HepG2 (cell line): Measurements from ENCODE around the gene RGS6. TPM values are rescaled to one million over a fixed set of nuclear protein-coding genes. Genes with fewer than 3 reads are reported as not detected.

Experiments
- ATAC-seq: fragments of 200-7000 bp; cut with Tn5 transposase; 3 replicates; pipeline ENCODE4 v1.9.1; 2020; ENCODE audit warnings: mild to moderate bottlenecking, moderate library complexity
- BruUV-seq: library from RNA; stranded (reverse); fragments of 400-500 nt; replicated peaks from 2 replicates; lab custom pipeline; 2021; lab: Mats Ljungman, UMichigan
- CTCF ChIA-PET: fragments of 300-600 bp; formaldehyde crosslinking; extraction: SDS; loops from one replicate; lab custom pipeline; 2021; ENCODE audit warnings: low total read pairs, inconsistent platforms, low intra/inter-chr PET ratio; lab: Yijun Ruan, JAX
- POLR2A ChIA-PET: fragments of 350-600 bp; sonication (Branson Sonifier 250); formaldehyde crosslinking; loops from one replicate; lab custom pipeline; 2020; ENCODE audit warnings: antibody characterized with exemption, inconsistent platforms; lab: Yijun Ruan, JAX
- DNase-seq: peaks from one replicate; pipeline ENCODE4 v3.0.0-alpha.2; 2015; ENCODE audit warnings: low spot score
- FAIRE-seq: peaks from 3 replicates; lab custom pipeline; 2011; peaks lifted over from hg19 to GRCh38; lab: Jason Lieb, UNC
- H2AFZ ChIP-seq: one replicate; pipeline ENCODE4 v1.6.1; 2011; ENCODE audit warnings: low read length, inconsistent platforms
- H3K27ac ChIP-seq: fragments of 300-600 bp; 3 replicates; pipeline ENCODE4 v1.8.0; 2011; ENCODE audit warnings: mixed run types, mild to moderate bottlenecking, mixed read lengths, low read length, inconsistent platforms; ENCODE audit not compliant: insufficient read depth; ENCODE audit errors: extremely low read length
- H3K27me3 ChIP-seq, 2 experiments: fragments of 200-600 bp in 1 of 2; 2 replicates in 1 of 2; 3 replicates in 1 of 2; pipeline versions ENCODE4 v1.6.0 to v1.8.0; 2011; ENCODE audit warnings: low read length in 2 of 2, mild to moderate bottlenecking in 2 of 2, moderate library complexity in 2 of 2, inconsistent platforms in 1 of 2; ENCODE audit not compliant: insufficient read depth in 2 of 2, control insufficient read depth in 1 of 2
- H3K36me3 ChIP-seq, 2 experiments: fragments of 200-600 bp in 1 of 2; replicated peaks in 1 of 2; 2 replicates in 1 of 2; 3 replicates in 1 of 2; pipeline versions ENCODE4 v1.5.1 to v1.8.0; 2011; ENCODE audit warnings: low read length in 2 of 2, inconsistent platforms in 1 of 2; ENCODE audit not compliant: insufficient read depth in 2 of 2, control insufficient read depth in 1 of 2
- H3K4me1 ChIP-seq: 2 replicates; pipeline ENCODE4 v1.5.1; 2012; ENCODE audit warnings: low read length, inconsistent platforms; ENCODE audit not compliant: insufficient read depth
- H3K4me2 ChIP-seq: 2 replicates; pipeline ENCODE4 v1.6.0; 2011; ENCODE audit warnings: low read depth, low read length, inconsistent platforms
- H3K4me3 ChIP-seq, 3 experiments: fragments of 200-600 bp in 1 of 3; sonication (generic), shearing (Covaris generic) in 1 of 3; replicated peaks in 1 of 3; 2 replicates each; pipeline ENCODE4 v1.5.1; 2011 to 2016; ENCODE audit warnings: low read length in 3 of 3, inconsistent platforms in 2 of 3, low read depth in 2 of 3, mild to moderate bottlenecking in 2 of 3, control low read depth in 1 of 3, mixed read lengths in 1 of 3; ENCODE audit not compliant: insufficient read depth in 1 of 3
- H3K79me2 ChIP-seq: one replicate; pipeline ENCODE4 v1.6.1; 2011; ENCODE audit warnings: low read length, inconsistent platforms; ENCODE audit not compliant: insufficient read depth
- H3K9ac ChIP-seq: 2 replicates; pipeline ENCODE4 v1.6.0; 2011; ENCODE audit warnings: mild to moderate bottlenecking, low read depth, low read length, inconsistent platforms; ENCODE audit not compliant: insufficient read depth
- H3K9me3 ChIP-seq: 2 replicates; pipeline ENCODE4 v1.5.1; 2012; ENCODE audit warnings: mild to moderate bottlenecking, low read length
- H4K20me1 ChIP-seq: 2 replicates; pipeline ENCODE4 v1.6.0; 2011; ENCODE audit warnings: inconsistent platforms, mild to moderate bottlenecking, low read length, moderate library complexity; ENCODE audit not compliant: insufficient read depth
- ARNTL ChIP-seq: sonication (generic); formaldehyde crosslinking; IDR thresholded peaks from 2 replicates; pipeline ENCODE4 v1.4.0; 2020; ENCODE audit warnings: mild to moderate bottlenecking, missing genetic modification reagents
- FLYWCH1 ChIP-seq: sonication (generic); formaldehyde crosslinking; IDR thresholded peaks from 2 replicates; pipeline ENCODE4 v1.8.1; 2023; ENCODE audit warnings: mild to moderate bottlenecking, missing genetic modification reagents
- HCFC1 ChIP-seq: fragments of 150-350 bp; IDR thresholded peaks from 2 replicates; pipeline ENCODE4 v1.6.1; 2014; ENCODE audit warnings: low read depth, low read length
- HNF4G ChIP-seq, 2 experiments: sonication (generic) in 1 of 2; formaldehyde crosslinking in 1 of 2; IDR thresholded peaks; 2 replicates each; pipeline versions ENCODE4 v1.4.0 to v1.6.1; 2011 to 2020; ENCODE audit warnings: borderline replicate concordance in 2 of 2, low read depth in 2 of 2, mild to moderate bottlenecking in 2 of 2, low read length in 1 of 2, missing genetic modification reagents in 1 of 2, moderate library complexity in 1 of 2
- JARID2 ChIP-seq: sonication (generic); formaldehyde crosslinking; IDR thresholded peaks from 2 replicates; pipeline ENCODE4 v1.8.1; 2023; ENCODE audit warnings: missing genetic modification reagents, inconsistent platforms; ENCODE audit not compliant: insufficient replicate concordance
- SPEN ChIP-seq: sonication (generic); formaldehyde crosslinking; IDR thresholded peaks from 2 replicates; pipeline ENCODE4 v1.5.1; 2020; ENCODE audit warnings: low read depth, mild to moderate bottlenecking, missing genetic modification reagents
- TBX3 ChIP-seq: fragments of 450-650 bp; IDR thresholded peaks from 2 replicates; pipeline ENCODE4 v1.6.1; 2017; ENCODE audit warnings: antibody characterized with exemption, mild to moderate bottlenecking, inconsistent platforms, borderline replicate concordance
- ZFP36 ChIP-seq: fragments of 150-350 bp; IDR thresholded peaks from 2 replicates; pipeline ENCODE4 v1.6.1; 2018; ENCODE audit warnings: borderline replicate concordance, low read length, low read depth; ENCODE audit not compliant: partially characterized antibody
- ZNF256 ChIP-seq: sonication (generic); formaldehyde crosslinking; conservative IDR thresholded peaks from 2 replicates; pipeline ENCODE4 v1.4.0; 2020; ENCODE audit warnings: missing genetic modification reagents
- ZNF260 ChIP-seq: sonication (generic); formaldehyde crosslinking; IDR thresholded peaks from 2 replicates; pipeline ENCODE4 v1.4.0; 2020; ENCODE audit warnings: missing genetic modification reagents, low read depth, mild to moderate bottlenecking, borderline replicate concordance
- ZNF383 ChIP-seq: sonication (generic); formaldehyde crosslinking; IDR thresholded peaks from 2 replicates; pipeline ENCODE4 v1.4.0; 2020; ENCODE audit warnings: missing genetic modification reagents, mild to moderate bottlenecking, borderline replicate concordance
- ZNF446 ChIP-seq: sonication (generic); formaldehyde crosslinking; IDR thresholded peaks from 2 replicates; pipeline ENCODE4 v1.5.0; 2020; ENCODE audit warnings: mild to moderate bottlenecking, missing genetic modification reagents
- ZNF558 ChIP-seq: sonication (generic); formaldehyde crosslinking; IDR thresholded peaks from 2 replicates; pipeline ENCODE4 v1.9.0; 2022; ENCODE audit warnings: mild to moderate bottlenecking, missing genetic modification reagents, borderline replicate concordance
- ZNF564 ChIP-seq: sonication (generic); formaldehyde crosslinking; IDR thresholded peaks from 2 replicates; pipeline ENCODE4 v1.8.1; 2023; ENCODE audit warnings: mild to moderate bottlenecking, missing genetic modification reagents
- ZNF720 ChIP-seq: sonication (generic); formaldehyde crosslinking; IDR thresholded peaks from 2 replicates; pipeline ENCODE4 v1.4.0; 2020; ENCODE audit warnings: missing genetic modification reagents
- WGBS: methylation state at CpG from one replicate; pipeline ENCODE4 v1.1.6; 2017; ENCODE audit warnings: low lambda C conversion rate; 5-methylcytosine and 5-hydroxymethylcytosine counted together
- in situ Hi-C: cut with HindIII; loops from 2 replicates; pipeline ENCODE4 v1.10.0; 2017; ENCODE audit warnings: low pct_unique_long_range_greater_than_20kb; ENCODE audit not compliant: extremely low pct_ligation_motif_present
- intact Hi-C: fragments of 100-400 bp; cut with micrococcal nuclease; formaldehyde crosslinking; loops from one replicate; pipeline ENCODE4 v1.10.0; 2022; ENCODE audit not compliant: unreplicated experiment
- polyA plus RNA-seq, 8 experiments: library from polyadenylated mRNA; depleted of rRNA in 3 of 8; stranded (reverse) in 7 of 8; unstranded in 1 of 8; fragments of >200 nt; fragmentation: Illumina TruSeq in 4 of 8; extraction: Trizol in 4 of 8; gene quantifications; 2 replicates each; pipeline versions ENCODE4 v1.2.1 to v1.2.3, GENCODE V29; 2011 to 2016; ENCODE audit warnings: low read depth in 4 of 8, missing spikeins in 1 of 8, mixed read lengths in 1 of 8; ENCODE audit not compliant: insufficient read depth in 1 of 8
- total RNA-seq, 5 experiments: library from RNA; depleted of rRNA; stranded (reverse); fragments of >200 nt; fragmentation: Illumina TruSeq; extraction: Trizol; gene quantifications; 2 replicates each; pipeline ENCODE4 v1.2.3, GENCODE V29; 2016; ENCODE audit warnings: low read depth in 1 of 5
- TF ChIP-seq, protein P1 (sequence below): sonication (generic); formaldehyde crosslinking; IDR thresholded peaks from 2 replicates; pipeline ENCODE4 v1.5.0; 2020; ENCODE audit warnings: mild to moderate bottlenecking, missing genetic modification reagents, borderline replicate concordance
- TF ChIP-seq, protein P2 (sequence below): sonication (generic); formaldehyde crosslinking; IDR thresholded peaks from 2 replicates; pipeline ENCODE4 v1.8.0; 2023; ENCODE audit warnings: mild to moderate bottlenecking, missing genetic modification reagents
- TF ChIP-seq, protein P3 (sequence below): sonication (generic); formaldehyde crosslinking; conservative IDR thresholded peaks from 2 replicates; pipeline ENCODE4 v1.8.0; 2022; ENCODE audit warnings: mild to moderate bottlenecking, moderate library complexity, missing genetic modification reagents

RGS6 gene
- total and polyA plus RNA-seq, 2 of the 13 experiments (the other 11 are each of a cell fraction or from before 2014, with no cell fraction given): not detected

DNA sequence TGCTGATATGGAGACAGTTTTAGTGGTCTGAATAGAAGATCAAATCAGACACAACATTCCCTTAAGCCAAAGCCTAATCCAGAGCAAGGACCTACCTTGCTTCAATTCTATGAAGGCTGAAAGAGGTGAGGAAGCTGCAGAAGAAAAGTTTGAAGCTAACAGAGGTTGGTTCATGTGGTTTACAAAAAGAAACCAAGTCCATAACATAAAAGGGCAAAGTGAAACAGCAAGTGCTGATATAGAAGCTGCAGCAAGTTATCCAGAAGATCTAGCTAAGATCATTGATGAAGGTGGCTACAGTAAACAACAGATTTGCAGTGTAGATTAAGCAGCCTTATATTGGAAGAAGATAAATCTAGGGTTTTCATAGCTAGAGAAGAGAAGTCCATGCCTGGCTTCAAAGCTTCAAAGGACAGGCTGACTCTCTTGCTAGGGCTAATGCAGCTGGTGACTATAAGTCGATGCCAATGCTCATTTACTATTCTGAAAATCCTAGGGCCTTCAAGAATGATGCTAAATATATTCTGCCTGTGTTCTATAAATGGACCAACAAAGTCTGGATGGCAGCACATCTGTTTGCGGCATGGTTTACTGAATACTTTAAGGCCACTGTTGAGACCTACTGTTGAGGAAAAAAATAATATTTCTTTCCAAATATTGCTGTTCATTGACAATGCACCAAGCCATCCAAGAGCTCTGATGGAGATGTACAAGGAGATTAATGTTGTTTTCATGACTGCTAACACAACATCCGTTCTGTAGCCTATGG, 600.6 kb downstream of the RGS6 start (continued):
- TF ChIP-seq, protein P1, sequence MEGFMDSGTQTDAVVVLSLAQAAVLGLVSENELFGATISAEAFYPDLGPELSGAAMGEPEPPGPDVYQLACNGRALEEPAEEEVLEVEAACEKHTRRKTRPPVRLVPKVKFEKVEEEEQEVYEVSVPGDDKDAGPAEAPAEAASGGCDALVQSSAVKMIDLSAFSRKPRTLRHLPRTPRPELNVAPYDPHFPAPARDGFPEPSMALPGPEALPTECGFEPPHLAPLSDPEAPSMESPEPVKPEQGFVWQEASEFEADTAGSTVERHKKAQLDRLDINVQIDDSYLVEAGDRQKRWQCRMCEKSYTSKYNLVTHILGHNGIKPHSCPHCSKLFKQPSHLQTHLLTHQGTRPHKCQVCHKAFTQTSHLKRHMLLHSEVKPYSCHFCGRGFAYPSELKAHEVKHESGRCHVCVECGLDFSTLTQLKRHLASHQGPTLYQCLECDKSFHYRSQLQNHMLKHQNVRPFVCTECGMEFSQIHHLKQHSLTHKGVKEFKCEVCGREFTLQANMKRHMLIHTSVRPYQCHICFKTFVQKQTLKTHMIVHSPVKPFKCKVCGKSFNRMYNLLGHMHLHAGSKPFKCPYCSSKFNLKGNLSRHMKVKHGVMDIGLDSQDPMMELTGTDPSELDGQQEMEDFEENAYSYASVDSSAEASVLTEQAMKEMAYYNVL (CRISPR knock-in tag): no peak
- TF ChIP-seq ZNF558 (CRISPR knock-in tag): no peak
- no peak for TF ChIP-seq ZNF256 (CRISPR knock-in tag)
- TF ChIP-seq, all 625 proteins: peak for 0

DNA sequence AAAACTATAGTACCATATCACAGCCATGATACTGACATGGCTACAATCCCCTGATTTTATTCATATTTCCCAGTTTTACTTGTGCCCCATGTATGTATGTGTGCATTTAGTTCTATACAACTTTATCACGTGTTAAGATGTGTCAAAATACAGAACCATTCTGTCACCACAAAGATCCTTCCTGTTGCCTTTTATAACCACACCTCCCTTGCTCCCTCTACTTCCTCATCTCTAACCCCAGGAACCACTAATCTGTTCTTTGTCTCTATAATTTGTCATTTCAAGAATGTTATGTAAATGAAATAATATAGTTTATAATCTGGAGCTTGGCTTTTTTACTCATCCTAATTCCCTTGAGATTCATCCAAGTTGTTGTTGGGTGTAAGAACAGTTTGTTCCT, 603.3 kb downstream of the RGS6 start:
- H3K27ac ChIP-seq: no peak overlapping the region
- H3K9ac ChIP-seq: no peak overlapping the region
- H4K20me1 ChIP-seq: no peaks in the 10 kb centered on the region
- intact Hi-C loops (no loop called here), in situ Hi-C loops (no loop called here)
- CTCF ChIA-PET: no interaction called here
- FAIRE-seq: no peak
- no peak overlapping the region for H3K4me3 ChIP-seq
- no TSS peak for BruUV-seq
- no peaks in the 10 kb centered on the region for H3K4me1 ChIP-seq
- peaks cover 6 to 20% of the 10 kb centered on the region in 2 experiments; a peak in 3 of 5 replicates for H3K27me3 ChIP-seq
- no peak overlapping the region for H3K4me2 ChIP-seq
- DNase-seq: no peak
- POLR2A ChIA-PET: no interaction called here
- H3K79me2 ChIP-seq: no peaks in the 10 kb centered on the region
- no peak overlapping the region for H2AFZ ChIP-seq
- no peaks in the 10 kb centered on the region for H3K36me3 ChIP-seq
- 4% methylated on average over 1 of the region's 1 CpG for WGBS
- no peak for ATAC-seq
- no peaks in the 10 kb centered on the region for H3K9me3 ChIP-seq
- TF ChIP-seq HNF4G (IDR thresholded peaks at IDR 0.05; ENCODE audit: borderline replicate concordance, low read depth, low read length) (no peak), HNF4G (CRISPR knock-in tag; IDR thresholded peaks at IDR 0.05; ENCODE audit: borderline replicate concordance, low read depth) (no peak), ZNF720 (CRISPR knock-in tag) (no peak), TBX3 (no peak), ZFP36 (no peak), ZNF260 (CRISPR knock-in tag) (no peak), ARNTL (no peak), HCFC1 (no peak), SPEN (CRISPR knock-in tag) (no peak), JARID2 (CRISPR knock-in tag) (no peak), ZNF564 (CRISPR knock-in tag) (no peak), ZNF446 (CRISPR knock-in tag) (no peak), ZNF383 (no peak), FLYWCH1 (CRISPR knock-in tag) (no peak)
- TF ChIP-seq, protein P2, sequence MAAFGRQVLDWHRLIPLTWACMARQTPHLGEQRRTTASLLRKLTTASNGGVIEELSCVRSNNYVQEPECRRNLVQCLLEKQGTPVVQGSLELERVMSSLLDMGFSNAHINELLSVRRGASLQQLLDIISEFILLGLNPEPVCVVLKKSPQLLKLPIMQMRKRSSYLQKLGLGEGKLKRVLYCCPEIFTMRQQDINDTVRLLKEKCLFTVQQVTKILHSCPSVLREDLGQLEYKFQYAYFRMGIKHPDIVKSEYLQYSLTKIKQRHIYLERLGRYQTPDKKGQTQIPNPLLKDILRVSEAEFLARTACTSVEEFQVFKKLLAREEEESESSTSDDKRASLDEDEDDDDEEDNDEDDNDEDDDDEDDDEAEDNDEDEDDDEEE (CRISPR knock-in tag): no peak
- TF ChIP-seq, protein P3, sequence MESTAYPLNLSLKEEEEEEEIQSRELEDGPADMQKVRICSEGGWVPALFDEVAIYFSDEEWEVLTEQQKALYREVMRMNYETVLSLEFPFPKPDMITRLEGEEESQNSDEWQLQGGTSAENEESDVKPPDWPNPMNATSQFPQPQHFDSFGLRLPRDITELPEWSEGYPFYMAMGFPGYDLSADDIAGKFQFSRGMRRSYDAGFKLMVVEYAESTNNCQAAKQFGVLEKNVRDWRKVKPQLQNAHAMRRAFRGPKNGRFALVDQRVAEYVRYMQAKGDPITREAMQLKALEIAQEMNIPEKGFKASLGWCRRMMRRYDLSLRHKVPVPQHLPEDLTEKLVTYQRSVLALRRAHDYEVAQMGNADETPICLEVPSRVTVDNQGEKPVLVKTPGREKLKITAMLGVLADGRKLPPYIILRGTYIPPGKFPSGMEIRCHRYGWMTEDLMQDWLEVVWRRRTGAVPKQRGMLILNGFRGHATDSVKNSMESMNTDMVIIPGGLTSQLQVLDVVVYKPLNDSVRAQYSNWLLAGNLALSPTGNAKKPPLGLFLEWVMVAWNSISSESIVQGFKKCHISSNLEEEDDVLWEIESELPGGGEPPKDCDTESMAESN (CRISPR knock-in tag): no peak
